HG02571 (cell line): Measurements from ENCODE around the gene METTL8.

ENCODE experiments used
- ATAC-seq: cut with Tn5 transposase; IDR thresholded peaks from one replicate; pipeline ENCODE4 v1.9.1; 2021; ENCODE audit warnings: mild to moderate bottlenecking, moderate library complexity; ENCODE audit not compliant: unreplicated experiment

Gene METTL8, protein sequence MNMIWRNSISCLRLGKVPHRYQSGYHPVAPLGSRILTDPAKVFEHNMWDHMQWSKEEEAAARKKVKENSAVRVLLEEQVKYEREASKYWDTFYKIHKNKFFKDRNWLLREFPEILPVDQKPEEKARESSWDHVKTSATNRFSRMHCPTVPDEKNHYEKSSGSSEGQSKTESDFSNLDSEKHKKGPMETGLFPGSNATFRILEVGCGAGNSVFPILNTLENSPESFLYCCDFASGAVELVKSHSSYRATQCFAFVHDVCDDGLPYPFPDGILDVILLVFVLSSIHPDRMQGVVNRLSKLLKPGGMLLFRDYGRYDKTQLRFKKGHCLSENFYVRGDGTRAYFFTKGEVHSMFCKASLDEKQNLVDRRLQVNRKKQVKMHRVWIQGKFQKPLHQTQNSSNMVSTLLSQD

DNA sequence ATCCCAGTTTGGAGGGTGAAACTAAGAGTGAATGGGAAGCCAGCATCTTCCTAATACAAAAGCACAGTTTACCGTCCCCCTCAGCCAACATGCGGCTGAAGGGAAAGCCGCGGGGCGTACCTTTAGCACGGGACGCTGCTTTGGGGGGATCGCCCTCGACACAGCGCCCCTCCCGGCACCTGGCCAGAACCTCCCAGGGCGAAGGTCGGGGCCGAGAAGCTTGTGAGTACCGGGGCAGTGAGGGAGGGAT lies at the start of gene METTL8:
TSS of gene METTL8 (minus strand) at position 228 of the 250 bp plus-strand sequence. CDS start 41,805 bp downstream, outside the sequence.
- ATAC-seq, result no peak

DNA sequence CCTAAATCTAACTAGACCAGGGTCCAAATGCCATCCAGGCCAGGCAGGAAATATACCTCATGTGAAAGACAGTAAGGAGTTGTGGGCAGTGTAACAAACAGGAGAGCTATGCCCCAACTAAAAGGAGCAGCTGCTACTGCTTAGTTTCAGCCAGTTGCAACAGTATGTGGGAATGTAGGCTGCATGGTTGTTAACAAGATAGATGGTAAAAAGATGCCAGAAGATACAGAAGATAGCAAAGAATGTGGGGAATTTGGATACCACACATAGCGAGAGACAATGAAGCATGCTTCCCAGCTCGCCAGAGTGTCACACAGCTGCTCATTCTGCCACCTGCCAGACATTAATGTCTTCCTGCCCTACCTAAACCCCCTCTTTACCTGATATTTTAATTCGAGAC lies 49.1 kb upstream of the METTL8 start:
- no peak for ATAC-seq

DNA sequence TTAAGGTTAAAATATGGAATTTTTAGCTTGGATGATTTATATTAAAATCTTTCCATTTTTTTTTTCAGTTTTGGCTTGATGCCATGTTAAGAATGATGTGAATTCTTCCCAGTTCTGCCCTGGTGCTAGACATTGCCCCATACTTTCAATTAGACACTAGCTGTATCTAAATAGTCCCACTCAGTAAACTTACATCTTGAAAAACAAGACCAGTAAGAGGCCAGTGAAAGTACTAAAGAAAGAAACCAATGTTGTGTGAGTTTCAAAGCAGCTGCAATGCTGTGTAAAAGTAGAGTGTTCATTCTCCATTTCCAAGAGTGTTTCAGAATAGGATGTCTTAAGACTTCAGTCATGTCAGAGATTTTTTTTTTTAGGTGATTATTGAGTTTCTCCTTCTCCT lies 48.5 kb upstream of the METTL8 start:
- ATAC-seq, result no peak

DNA sequence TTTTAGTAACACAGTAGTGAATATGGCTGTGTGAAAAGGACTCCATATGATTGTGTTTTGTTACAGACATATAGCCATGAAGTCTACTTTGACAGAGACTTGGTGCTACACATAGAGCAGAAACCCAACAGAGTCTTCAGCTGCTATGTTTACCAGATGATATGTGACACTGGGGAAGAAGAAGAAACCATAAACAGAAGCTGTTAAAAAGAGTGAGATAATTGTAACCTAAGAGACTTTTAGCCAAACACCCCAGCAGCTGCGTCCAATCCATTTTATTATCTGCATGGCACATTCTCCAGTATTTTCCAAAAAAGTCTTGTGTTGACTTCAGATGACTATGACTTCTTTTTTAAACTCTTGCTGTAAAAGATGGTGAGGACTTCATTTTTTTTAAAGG lies 47.1 kb upstream of the METTL8 start:
- ATAC-seq, result no peak

DNA sequence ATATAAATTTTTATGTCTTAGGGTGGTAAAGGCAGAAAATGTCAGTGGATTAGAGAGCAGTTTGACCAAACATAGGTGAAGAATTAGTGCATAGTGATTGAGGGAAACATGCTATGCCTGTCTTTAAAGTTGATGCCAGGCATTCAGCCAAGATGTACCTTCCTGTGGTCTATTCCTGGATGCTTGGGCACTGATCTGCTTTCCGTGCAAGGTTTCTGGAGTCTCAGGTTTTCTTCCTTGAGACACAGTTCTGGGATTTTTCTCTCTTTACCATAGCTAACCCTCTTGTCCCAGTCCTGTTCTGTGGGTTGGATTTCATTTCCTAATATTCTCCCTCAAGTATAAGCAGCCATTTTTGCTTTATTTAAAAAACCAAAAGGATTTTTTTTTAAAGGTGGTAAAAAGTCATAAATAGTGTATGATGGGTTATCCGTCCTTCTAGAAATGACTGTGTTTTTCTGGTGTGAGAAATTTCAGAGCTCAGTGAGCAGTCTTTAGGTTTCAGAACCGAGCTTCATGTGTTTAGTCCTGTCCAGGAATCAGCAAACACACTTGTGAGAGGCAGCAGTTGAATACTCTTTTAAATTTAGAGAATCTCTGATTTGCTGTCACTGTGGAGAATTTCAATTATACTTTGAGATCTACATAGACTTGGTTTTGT lies 45.5 kb upstream of the METTL8 start:
- ATAC-seq, result no peak

DNA sequence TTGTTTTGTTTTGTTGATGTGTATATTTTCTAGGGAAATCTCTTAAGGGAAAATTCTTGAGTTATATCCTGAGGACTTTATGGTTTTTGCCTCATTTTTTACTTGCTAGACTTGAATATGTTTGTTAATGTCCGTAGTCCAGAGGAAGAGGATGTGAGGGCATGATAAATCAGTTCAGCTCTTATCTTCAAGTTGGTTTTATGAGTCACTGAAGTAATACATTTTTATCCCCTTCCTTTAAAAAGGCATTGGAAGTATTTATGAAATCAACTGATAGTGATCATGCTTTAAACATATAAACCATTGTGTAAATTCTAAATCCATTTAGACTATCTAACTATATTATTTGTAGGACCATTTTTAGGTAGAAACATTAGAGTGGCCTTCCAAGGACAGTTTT lies 44.6 kb upstream of the METTL8 start:
- ATAC-seq, result no peak

DNA sequence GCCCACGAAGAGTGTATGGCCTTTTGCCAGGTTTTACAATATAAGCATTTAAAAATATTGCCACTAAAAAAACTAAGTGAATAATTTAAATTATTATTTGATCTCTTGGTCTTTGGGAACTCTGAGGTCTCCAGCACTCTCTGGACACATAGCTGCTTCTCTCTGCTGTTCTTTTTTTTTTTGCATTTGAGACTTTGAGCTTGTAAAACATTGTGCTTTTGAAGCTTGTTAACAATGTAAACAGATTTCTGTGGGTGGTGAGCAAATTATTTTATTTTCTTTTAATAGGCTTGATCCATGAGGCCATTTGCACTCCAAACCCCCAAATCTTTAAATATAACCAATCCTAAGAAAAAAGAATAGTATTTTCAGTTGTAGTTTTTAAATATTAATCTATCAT lies 42.2 kb upstream of the METTL8 start:
- no peak for ATAC-seq

DNA sequence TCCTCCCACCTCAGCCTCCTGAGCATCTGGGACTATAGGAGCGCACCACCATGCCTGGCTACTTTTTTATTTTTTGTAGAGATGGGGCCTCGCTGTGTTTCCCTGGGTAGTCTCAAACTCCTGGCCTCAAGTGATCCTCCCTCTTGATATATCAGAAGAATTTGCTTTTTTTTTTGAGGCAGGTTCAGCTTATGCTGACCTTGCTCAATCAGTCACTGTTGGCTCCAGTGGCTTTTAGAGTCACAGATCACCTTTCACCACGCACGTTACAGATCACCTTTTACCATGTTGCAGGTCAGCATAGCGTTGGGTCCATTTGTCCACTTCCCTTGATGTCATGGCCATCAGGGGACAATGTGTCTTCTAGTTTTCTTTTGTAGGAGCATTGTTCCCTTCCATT lies 36.3 kb upstream of the METTL8 start:
- ATAC-seq, result no peak

DNA sequence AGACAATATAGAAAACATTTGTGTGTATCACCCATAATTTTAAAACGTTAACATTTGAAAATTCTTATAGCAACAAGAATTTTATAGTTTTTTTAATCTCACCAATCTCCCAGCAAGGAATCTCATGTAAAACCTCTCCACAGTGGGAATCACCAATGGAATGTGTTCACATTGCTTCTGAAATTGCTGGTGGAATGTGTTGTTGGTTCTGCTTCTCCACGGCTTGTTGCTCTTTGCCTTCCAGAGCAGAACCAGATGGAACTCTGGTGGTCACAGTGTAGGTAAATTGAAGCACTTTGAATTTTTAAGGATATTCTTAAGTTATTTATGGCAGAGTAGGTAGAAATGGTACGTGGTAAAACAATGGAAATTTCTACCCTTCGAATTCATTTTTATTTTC lies 35.4 kb upstream of the METTL8 start:
- no peak for ATAC-seq

DNA sequence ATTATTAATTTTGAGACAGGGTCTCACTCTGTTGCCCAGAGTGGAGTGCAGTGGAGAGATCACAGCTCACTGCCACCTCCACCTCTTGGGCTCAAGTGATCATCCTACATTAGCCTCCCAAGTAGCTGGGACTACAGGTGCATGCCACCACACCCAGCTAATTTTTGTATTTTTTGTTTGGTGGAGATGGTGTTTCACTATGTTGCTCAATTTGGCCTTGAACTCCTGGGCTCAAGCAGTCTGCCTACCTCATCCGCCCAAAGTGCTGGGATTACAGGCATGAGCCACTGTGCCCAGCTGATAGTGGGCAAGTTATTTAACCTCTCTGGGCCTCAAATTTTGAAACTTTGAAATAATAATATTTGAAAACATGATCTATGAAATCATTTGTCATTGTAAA lies 26.7 kb upstream of the METTL8 start:
- ATAC-seq, result no peak

DNA sequence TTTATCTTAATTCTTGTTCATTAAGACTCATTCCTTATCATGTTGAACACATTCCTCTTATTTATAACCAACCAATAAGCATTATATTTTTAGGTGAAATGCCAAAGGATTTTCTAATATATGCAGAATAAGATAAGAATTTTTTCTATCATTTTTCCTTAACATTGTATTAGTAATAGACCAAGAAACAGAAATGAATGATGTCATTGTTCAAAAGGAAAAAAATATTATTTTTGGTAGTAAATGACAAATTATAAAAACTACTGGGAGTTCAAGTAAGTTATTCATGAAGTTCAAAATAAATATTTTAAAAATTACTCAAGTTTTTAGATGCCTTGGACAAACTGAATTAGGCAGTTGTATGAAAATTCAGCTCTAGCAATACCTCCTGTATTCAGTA lies 25.7 kb upstream of the METTL8 start:
- ATAC-seq, result no peak

DNA sequence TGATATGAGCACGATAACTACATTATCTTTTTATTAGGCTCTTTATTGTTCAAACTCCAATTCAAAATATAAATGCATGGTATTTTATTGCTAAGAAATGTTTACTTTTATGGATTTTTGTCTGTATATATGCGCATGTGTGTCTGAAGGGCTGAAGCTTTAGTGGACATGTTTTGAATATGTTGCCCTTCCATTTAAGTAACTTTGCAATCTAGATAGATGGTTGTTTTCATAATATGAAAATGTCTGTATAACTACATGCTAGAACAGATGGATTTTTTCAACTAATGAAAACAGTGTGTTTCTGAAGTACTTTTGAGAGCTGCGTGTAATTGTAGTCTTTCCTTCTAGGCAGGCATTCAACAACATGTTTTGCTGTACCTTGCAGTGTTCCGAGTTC lies 19.0 kb upstream of the METTL8 start:
- ATAC-seq, result no peak

DNA sequence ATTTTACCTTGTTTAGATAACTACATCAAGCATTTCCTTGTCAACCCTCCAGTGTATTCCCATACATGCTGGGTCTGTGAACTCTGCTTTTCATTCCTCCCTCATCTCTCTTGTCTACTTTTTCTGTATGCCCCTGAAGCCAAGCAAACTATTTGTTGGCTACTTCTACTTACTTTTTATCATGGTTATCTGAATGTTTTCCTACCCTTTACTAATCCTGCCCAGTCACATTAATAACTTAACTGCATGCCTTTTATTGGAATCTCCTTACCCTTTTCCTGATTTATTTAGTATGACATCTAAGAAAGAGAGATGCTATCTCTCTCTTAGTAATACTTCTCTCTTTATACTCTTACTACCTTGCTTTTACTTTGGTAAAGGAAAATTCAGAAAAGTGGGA lies 17.3 kb upstream of the METTL8 start:
- ATAC-seq, result no peak

DNA sequence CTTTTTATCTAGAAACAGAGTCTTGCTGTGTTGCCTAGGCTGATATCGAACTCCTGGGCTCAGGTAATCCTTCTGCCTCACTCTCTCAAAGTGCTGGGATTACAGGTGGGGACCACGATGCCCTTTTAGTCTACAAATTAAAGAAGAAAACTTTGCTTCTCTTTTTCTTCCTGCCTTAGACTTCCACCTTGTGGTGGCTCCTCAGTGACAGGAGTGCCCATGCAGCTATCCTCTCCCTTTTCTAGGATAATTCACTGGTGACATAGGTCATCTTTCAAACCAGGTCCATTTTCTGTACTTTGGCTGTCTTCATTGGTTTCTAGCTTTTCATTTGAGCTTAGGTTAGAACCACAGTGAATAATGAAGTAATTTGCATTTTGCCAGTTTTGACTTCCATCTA lies 13.9 kb upstream of the METTL8 start:
- no peak for ATAC-seq

DNA sequence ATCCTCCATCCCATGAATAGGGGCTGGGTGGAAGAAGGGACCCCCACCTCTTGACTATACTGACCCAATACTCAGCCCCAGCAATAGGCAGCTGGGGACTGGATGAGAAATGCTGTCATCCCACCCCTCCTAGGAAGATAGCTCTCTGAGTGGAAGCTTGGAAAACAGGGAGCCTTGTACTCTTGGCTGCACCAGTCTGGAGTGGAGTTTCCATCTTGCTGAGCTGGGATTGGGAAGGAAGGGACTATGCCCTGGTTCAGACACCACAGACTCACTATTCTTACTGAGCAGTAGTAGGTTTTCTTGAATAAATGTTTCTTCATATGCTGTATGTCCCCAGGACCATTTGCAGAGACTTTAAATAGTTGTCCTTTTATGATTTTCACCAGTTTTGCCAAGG lies 7.7 kb upstream of the METTL8 start:
- ATAC-seq, result no peak

DNA sequence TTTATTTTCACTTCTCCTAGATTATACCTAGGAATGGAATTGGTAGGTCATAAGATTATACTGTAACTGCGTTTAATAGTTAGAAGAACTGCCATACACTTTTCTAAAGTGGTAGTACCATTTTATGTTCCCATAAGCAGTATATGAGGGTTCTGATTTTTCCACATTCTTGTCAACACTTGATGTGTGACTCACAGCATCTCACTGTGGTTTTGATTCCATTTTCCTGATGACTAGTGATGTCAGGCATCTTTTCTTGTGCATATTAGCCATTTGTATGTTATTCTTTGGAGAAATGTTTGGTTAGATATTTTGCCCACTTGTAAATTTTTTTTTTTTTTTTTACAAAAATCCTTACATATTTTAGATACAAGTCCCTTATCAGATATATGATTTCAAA lies 2.5 kb upstream of the METTL8 start:
- ATAC-seq, result no peak

DNA sequence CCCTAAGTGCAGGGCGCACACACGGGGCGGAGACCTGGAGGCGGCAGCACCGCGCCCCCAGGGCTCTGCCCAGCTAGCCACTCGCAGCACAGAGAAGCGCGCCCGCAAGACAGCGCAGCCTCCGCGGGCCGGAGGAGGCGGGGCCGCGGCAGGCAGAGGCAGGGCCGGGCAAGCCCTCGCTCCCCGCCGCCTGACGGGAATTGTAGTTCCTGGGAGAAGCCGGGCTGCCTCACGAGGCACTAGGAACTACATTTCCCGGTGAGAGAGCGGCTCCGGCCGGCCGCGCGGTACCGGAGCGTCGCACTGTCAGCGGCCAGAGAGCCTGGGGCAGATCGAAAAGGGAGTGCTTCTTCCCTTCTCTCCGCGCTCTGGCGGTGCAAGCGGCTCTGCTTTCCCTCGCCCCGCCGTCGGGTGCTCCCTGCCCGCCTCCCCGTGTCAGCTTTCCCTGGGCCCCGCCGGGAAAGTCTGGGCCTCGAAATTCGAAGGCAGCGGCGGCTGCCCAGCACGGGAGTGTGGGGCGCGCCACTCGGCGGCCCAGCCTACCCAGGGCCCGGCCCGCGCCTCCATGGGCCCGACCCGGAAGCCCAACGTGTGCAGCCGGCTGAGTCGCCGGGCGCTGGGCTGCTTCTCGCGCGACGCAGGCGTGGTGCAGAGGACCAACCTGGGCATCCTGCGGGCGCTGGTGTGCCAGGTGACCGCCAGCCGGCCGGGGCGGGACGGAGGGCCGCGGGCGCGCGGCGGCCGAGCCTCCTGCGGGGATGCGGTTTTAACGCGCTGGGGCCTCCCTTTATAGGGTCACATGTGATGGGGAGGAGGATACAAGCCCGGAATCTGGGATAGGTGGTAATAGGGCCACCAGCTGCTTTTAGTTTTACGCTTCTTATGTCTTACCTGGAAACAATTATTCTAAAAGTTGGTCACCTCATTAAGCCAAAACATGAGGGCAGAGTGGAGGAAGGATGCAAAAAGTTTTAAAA lies 511 bp upstream of the METTL8 start, which contains the start of gene DCAF17:
TSS of gene DCAF17 (plus strand) at position 214 of the 977 bp plus-strand sequence. CDS start at position 566, 352 bp downstream.
- peak; percentile 91 for ATAC-seq

DNA sequence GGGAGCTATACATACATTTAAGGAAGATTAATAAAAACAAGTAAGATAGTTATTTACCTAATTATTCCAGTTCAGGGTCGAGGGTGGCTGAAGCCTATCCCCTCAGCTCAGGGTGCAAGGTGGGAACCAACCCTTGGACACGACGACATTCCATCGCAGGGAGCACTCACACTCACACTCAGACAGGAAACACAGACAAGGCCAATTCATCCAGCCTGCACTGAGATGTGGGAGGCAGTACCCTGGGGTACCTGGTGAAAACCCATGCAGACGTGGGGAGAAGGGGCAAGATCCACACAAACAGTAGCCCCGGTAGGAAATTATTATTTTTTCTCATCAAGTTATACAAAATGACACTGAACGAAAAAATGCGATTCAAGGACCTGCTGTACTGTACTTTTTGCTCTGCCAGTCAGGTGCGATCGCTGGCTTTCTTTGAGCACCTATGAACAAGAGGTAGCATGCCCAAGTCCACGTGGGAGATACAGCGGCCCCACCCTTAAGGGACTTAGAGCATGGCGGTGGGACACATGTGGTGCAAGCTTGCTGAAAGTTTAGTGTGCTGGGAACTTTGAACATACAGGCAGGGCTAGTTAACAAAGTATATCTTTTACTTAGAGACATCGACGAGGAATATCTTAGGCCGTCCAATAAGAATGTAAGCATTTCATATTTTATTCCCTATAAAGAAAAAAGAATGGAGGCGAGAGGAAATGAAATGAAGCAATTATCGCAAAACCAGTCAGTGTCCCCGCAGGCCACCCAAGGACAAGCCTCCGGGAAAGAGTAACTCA lies 624 bp downstream of the METTL8 start:
- ATAC-seq, result no peak

DNA sequence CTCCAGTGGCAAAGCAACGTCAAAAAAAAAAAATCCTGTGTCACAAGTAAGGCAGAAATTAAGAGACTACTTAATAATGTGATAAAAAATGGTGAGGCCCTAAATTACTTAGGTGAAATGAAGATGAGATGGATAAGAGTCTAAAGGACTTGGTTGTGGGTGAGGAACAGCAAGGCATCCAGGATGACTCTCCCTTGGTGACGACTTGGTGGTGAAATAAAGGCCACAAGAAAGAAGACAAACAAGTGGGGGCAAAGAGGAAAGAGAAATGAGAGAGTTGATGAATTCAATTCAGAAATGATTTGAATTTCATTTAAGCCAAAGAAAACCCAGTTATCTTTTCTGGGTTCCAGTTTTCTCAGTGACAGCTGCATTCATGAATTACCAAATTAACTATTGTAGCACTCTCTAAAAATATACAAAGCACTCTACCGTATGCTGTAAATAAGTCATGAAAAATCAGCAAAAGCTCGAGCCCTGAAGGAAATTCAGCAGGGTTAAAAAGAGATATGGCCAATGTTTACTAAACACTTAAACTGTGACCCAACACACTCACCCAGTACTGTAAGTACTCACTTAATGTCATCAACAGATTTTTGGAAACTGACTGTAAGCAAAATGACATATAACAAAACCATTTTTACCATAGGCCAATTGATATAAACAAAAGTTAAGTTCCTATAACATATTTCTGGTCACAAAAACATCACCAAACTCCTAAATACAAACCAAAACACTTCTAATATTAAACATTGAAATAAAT lies 1.4 kb downstream of the METTL8 start:
- no peak for ATAC-seq

DNA sequence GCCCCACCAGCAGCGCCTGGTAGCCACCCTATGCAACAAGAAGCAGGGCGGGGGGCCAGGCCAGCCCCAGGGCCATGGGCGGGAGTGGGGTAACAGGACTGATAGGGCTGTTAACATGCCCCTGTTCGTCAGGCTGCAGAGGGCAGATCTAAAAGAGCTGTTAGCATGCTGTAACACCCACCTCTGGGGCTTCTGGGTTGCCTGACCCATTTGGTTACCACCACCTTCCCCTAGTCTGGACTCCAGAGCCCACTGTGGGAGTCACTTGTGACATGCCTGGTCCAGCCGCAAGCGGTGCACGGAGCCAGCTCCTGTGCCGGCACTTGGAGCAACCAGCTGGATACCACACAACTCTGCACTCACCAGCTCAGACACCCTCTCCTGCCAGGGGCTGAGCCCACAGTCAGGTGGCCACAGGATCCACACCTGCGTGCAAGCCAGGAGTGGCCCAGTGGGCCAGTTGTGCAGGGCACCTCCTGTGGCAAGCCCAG lies 2.1 kb downstream of the METTL8 start:
- no peak for ATAC-seq
